PC-9 (cell line): ENCODE measurements around the gene MTG2. TPM values are rescaled to one million over a fixed set of nuclear protein-coding genes. Genes with fewer than 3 reads are reported as not detected.

Experiments
- BruUV-seq: library from RNA; stranded (reverse); fragments of 400-500 nt; replicated peaks from 2 replicates; lab custom pipeline; 2021; lab: Mats Ljungman, UMichigan
- CTCF ChIA-PET: fragments of 300-600 bp; sonication (Branson Sonifier 250); formaldehyde crosslinking; loops from one replicate; lab custom pipeline; 2022; ENCODE audit warnings: antibody characterized with exemption; lab: Charles Lee
- POLR2A ChIA-PET: fragments of 300-600 bp; sonication (Branson Sonifier 250); formaldehyde crosslinking; loops from one replicate; lab custom pipeline; 2022; ENCODE audit warnings: antibody characterized with exemption; ENCODE audit not compliant: unreplicated experiment; lab: Charles Lee
- DNase-seq, 2 experiments: peaks; one replicate each; pipeline versions ENCODE4 v3.0.0 to v3.0.0-alpha.2; 2015 to 2022; ENCODE audit warnings: mixed read lengths in 1 of 2
- H2AFZ ChIP-seq: fragments of 200-600 bp; sonication (generic); 2 replicates; pipeline ENCODE4 v1.8.1; 2017; ENCODE audit warnings: antibody characterized with exemption
- H3F3A ChIP-seq: fragments of 200-600 bp; sonication (generic); 2 replicates; pipeline ENCODE4 v1.8.1; 2017; ENCODE audit warnings: antibody characterized with exemption, mild to moderate bottlenecking, low read depth; ENCODE audit not compliant: insufficient read depth
- H3K27ac ChIP-seq: fragments of 200-600 bp; sonication (generic); 2 replicates; pipeline ENCODE4 v1.6.1; 2016; ENCODE audit warnings: mixed run types
- H3K27me3 ChIP-seq: fragments of 200-600 bp; sonication (generic); 2 replicates; pipeline ENCODE4 v1.6.1; 2016; ENCODE audit warnings: low read depth, mixed run types; ENCODE audit not compliant: insufficient read depth
- H3K36me3 ChIP-seq: fragments of 200-600 bp; sonication (generic); 2 replicates; pipeline ENCODE4 v1.6.1; 2016; ENCODE audit warnings: low read depth, mixed run types
- H3K4me1 ChIP-seq: fragments of 200-600 bp; sonication (generic); replicated peaks from 2 replicates; pipeline ENCODE4 v1.6.1; 2016; ENCODE audit warnings: mixed run types; ENCODE audit not compliant: insufficient read depth
- H3K4me2 ChIP-seq: fragments of 200-600 bp; sonication (generic); 2 replicates; pipeline ENCODE4 v1.6.1; 2017; ENCODE audit warnings: mixed run types
- H3K4me3 ChIP-seq: fragments of 200-600 bp; sonication (generic); 2 replicates; pipeline ENCODE4 v1.6.1; 2016; ENCODE audit warnings: mixed run types
- H3K79me2 ChIP-seq: fragments of 200-600 bp; sonication (generic); 2 replicates; pipeline ENCODE4 v1.6.1; 2017; ENCODE audit warnings: low read depth, mixed run types
- H3K9me2 ChIP-seq: fragments of 200-600 bp; sonication (generic); 2 replicates; pipeline ENCODE4 v1.8.1; 2017; ENCODE audit warnings: mild to moderate bottlenecking; ENCODE audit not compliant: insufficient read depth
- H3K9me3 ChIP-seq: fragments of 200-600 bp; sonication (generic); 2 replicates; pipeline ENCODE4 v1.8.1; 2016; ENCODE audit warnings: low read depth; ENCODE audit not compliant: insufficient read depth
- H4K20me1 ChIP-seq: fragments of 200-600 bp; sonication (generic); 2 replicates; pipeline ENCODE4 v1.8.1; 2017; ENCODE audit not compliant: insufficient read depth
- EZH2 ChIP-seq: fragments of 200-600 bp; sonication (generic); IDR thresholded peaks from 2 replicates; pipeline ENCODE4 v1.8.0; 2017; ENCODE audit warnings: antibody characterized with exemption, low read depth
- intact Hi-C: fragments of 100-400 bp; cut with micrococcal nuclease; formaldehyde crosslinking; loops from one replicate; pipeline ENCODE4 v1.10.0; 2022; ENCODE audit not compliant: unreplicated experiment
- total RNA-seq: library from RNA; stranded (reverse); gene quantifications from 2 replicates; pipeline ENCODE4 v1.2.3, GENCODE V29; 2021
- TF ChIP-seq, protein P1 (sequence below): fragments of 200-600 bp; sonication (generic); conservative IDR thresholded peaks from 2 replicates; pipeline ENCODE4 v1.6.1; 2017; ENCODE audit warnings: mixed run types, antibody characterized with exemption, mild to moderate bottlenecking, moderate library complexity

Gene MTG2
- total RNA-seq, 1 experiment from 2014 or later = 58.1 TPM

DNA sequence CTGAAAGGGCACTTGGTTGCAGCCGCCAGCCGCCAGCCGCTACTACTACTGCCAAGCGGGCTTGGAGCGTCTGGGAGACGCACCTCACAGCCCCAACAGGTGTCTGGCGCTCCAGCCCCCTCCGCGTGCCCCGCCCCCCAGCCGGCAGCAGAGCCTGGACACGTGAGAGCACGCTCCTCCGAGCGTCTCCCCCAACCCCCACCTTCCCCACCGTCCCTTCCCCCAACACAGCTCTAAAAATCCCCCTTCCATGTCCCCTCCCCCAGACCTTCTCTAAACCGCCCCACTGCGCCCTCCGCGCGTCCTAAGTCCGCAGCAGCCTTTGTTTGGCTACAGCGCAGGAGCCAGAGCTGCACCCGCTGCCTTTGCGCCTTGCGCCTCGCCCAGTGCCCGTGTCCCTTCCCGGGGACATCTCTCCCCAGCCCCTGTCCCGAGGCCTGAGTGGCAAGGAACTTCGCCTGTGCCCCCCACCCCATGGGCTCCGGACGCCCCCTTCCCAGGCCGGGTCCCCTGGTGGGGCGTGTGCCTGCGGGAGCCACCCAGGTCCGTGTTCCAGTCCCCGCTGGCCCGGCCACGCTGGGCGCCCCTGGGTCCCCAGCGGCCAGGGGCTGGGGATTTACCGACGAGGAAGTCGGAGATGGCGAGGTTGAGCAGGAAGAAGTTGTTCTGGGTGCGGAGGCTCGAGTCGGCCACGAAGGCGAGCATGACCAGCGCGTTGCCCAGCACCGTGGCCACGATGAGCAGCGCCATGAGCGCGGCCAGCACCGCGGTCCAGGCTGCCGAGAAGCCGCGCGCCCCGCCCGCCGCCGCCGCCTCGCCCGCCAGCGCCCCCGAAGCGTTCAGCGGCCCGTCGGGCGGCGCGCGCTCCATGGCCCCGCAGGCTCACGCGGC lies 36.5 kb downstream of the MTG2 start:
- intact Hi-C loops = no loop called here
- Histone ChIP-seq H3K4me1 (no peaks in the 10 kb centered on the region), H4K20me1 (0 out of 2 replicates have a peak, but pooled peaks cover 4% of the 10 kb centered on the region), H2AFZ (no peak overlapping the region), H3K36me3 (no peaks in the 10 kb centered on the region), H3K9me2 (no peaks in the 10 kb centered on the region), H3K79me2 (no peaks in the 10 kb centered on the region), H3K27ac (no peak overlapping the region), H3K27me3 (peaks cover 93% of the 10 kb centered on the region), H3K4me2 (no peak overlapping the region), H3F3A (peaks cover 9% of the 10 kb centered on the region), H3K9me3 (no peaks in the 10 kb centered on the region), H3K4me3 (no peak overlapping the region)
- no peak for DNase-seq
- CTCF ChIA-PET = no interaction called here
- POLR2A ChIA-PET = no interaction called here
- TF ChIP-seq, protein P1, sequence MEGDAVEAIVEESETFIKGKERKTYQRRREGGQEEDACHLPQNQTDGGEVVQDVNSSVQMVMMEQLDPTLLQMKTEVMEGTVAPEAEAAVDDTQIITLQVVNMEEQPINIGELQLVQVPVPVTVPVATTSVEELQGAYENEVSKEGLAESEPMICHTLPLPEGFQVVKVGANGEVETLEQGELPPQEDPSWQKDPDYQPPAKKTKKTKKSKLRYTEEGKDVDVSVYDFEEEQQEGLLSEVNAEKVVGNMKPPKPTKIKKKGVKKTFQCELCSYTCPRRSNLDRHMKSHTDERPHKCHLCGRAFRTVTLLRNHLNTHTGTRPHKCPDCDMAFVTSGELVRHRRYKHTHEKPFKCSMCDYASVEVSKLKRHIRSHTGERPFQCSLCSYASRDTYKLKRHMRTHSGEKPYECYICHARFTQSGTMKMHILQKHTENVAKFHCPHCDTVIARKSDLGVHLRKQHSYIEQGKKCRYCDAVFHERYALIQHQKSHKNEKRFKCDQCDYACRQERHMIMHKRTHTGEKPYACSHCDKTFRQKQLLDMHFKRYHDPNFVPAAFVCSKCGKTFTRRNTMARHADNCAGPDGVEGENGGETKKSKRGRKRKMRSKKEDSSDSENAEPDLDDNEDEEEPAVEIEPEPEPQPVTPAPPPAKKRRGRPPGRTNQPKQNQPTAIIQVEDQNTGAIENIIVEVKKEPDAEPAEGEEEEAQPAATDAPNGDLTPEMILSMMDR = no peak
- no peak for TF ChIP-seq EZH2
- no TSS peak for BruUV-seq

DNA sequence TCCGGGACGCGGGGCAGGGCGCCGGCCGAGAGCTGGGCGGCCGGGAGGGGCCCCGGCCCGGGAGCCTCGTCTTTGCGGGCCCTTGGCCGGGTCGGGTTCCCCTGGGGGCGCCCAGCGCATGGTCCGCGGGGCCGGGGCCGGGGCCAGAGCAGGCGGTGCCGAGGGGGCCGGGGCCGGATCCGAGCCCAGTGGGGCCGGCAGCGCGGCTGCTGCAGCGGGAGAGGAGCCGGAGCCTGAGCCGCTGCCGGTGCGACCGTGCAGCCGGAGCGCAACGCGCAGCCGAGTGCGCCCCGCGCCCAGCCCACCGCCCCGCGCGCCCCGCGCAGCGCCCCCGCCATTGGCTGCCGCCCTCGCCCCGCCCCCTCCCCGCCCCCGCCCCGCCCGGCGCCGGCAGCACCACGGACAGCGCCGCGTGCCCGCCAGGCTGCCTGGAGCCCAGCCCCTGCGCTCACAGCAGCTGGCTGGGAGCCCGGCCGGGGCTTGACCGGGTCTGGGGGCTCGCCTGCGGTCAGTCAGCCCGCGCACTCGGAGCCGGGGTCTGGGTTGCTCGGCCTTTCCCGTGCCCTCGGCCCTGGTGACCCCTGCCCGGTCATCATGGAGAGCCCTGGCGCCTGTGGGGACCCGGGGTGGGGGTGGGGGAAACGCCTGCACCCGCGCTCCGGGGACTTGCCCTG lies 37.3 kb downstream of the MTG2 start, which contains the start of gene HRH3:
TSS of gene HRH3 (minus strand) at position 287 of the 674 bp plus-strand sequence. CDS start 308 bp downstream, outside the sequence.
- Histone ChIP-seq H2AFZ (no peak within 1 kb of the TSS), H3K36me3 (no peaks in the 10 kb centered on the region), H3K9me2 (no peaks in the 10 kb centered on the region), H3K9me3 (no peaks in the 10 kb centered on the region), H3K4me3 (no peak within 1 kb of the TSS), H3K4me1 (no peaks in the 10 kb centered on the region), H3K79me2 (no peaks in the 10 kb centered on the region), H3F3A (peaks cover 9% of the 10 kb centered on the region), H3K4me2 (no peak within 1 kb of the TSS), H4K20me1 (0 out of 2 replicates have a peak, but pooled peaks cover 4% of the 10 kb centered on the region), H3K27me3 (peaks cover 93% of the 10 kb centered on the region), H3K27ac (no peak within 1 kb of the TSS)
- ChIA-PET POLR2A (no interaction called here), CTCF (no interaction called here)
- no TSS peak for BruUV-seq
- TF ChIP-seq, protein P1 = no peak
- TF ChIP-seq EZH2 = no peak
- DNase-seq = peak in 1 of 2 experiments; percentile 50
- intact Hi-C loops = no loop called here

DNA sequence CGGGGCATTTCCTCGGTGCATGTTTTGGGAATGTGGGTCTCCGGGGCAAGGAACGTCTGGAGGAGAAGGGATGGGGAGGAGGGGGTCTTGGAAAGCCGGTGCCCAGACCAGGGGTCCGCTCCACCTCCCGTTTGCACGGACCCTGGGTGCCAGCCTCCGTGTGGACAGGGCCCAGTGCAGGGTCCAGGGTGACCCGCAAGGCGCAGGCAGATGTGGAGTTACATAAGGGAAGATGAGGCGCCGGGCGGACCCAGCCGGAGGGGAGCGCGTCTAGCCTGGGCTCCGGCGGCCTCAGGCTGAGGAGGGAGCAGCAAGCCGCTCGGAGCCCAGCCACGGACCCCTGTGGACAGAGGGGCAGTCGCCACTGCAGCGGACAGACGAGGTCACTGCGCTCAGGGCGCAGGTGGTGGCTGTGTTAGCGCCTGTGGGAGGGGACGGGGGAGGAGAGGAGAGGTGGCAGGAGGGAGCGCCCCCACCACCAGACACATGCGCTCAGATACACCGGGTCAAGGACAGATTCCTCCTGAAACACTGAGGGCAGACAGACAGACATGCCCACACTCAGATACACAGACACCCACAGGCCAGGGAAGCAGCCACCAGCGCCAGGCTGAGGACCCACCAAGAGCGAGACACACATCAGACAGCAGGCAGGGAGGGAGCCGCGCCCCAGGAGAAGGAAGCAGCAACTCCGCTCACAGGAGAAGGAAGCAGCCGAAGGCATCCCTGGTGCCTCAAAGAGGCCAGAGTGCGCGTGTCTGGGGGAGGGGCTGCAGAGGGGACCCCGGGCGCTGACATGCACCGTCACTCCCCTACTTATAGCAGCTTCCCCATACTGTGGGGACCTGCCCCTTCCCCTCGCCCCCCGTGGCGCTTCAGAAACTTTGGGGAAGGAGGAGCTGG lies 38.1 kb downstream of the MTG2 start:
- CTCF ChIA-PET = no interaction called here
- POLR2A ChIA-PET = interaction anchor here (0.7 kb wide), 1 partner anchor 220 kb away, joined by 4 read pairs; no protein-coding TSS in a partner anchor
- H3K4me3 ChIP-seq = no peak overlapping the region

More for the DNA sequence above, 38.1 kb downstream of the MTG2 start:
- BruUV-seq = no TSS peak
- no peaks in the 10 kb centered on the region for H3K4me1 ChIP-seq
- H3K27ac ChIP-seq = no peak overlapping the region
- H3K36me3 ChIP-seq = no peaks in the 10 kb centered on the region
- H3K27me3 ChIP-seq = peaks cover 93% of the 10 kb centered on the region
- intact Hi-C loops = no loop called here
- H2AFZ ChIP-seq = no peak overlapping the region
- DNase-seq = no peak
- H3K9me3 ChIP-seq = no peaks in the 10 kb centered on the region
- TF ChIP-seq, protein P1 = no peak
- no peak for TF ChIP-seq EZH2
- H3K79me2 ChIP-seq = no peaks in the 10 kb centered on the region
- H3K9me2 ChIP-seq = no peaks in the 10 kb centered on the region
- H3F3A ChIP-seq = peaks cover 9% of the 10 kb centered on the region
- H4K20me1 ChIP-seq = 0 out of 2 replicates have a peak, but pooled peaks cover 4% of the 10 kb centered on the region
- H3K4me2 ChIP-seq = no peak overlapping the region
